Measurements from ENCODE around the gene CDK4. TPM values are rescaled to one million over a fixed set of nuclear protein-coding genes. Genes with fewer than 3 reads are reported as not detected.

CDK4 gene
- total RNA-seq, 4 donors from 2014 or later, result 42.8 to 96.9 (median 60.4) TPM

DNA sequence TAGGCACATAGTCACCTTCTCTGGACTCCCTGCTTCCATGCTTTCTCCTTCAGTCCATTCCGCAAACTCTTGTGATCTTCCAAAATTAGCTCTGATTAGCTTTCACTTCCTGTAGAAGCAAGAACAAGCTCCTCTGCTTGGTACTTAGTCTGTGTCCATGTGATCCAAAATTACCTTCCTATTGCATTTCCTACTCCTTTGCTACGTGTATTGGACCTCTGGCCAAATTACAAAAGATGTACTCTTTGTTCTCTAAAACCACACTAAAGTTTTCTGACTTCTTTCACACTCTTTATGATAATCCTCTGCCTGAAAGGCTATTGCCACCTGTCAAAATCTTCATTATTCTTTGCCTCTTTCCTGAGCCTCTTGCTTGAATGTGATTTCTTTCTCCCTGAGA lies 29.7 kb upstream of the CDK4 start:
- intact Hi-C loops (cut with DNase I), result loop anchor here (10.0 kb wide), 1 partner anchor 53 kb away; no protein-coding TSS in a partner anchor

GRCh38 chr12:57781244-57781643 lies 29.1 kb upstream of the CDK4 start:
- Histone ChIP-seq H3K27ac (no peak overlapping the region), H3K4me3 (no peak overlapping the region), H3K27me3 (no peaks in the 10 kb centered on the region), H3K4me1 (peaks cover 10 to 25% (median 16%) of the 10 kb centered on the region in 3 donors), H3K36me3 (peaks cover 0 to 45% (median 0%) of the 10 kb centered on the region in 3 donors), H3K9me3 (no peaks in the 10 kb centered on the region)
- TF ChIP-seq POLR2A (IDR thresholded peaks at IDR 0.05), result no peak
- TF ChIP-seq, protein P1, sequence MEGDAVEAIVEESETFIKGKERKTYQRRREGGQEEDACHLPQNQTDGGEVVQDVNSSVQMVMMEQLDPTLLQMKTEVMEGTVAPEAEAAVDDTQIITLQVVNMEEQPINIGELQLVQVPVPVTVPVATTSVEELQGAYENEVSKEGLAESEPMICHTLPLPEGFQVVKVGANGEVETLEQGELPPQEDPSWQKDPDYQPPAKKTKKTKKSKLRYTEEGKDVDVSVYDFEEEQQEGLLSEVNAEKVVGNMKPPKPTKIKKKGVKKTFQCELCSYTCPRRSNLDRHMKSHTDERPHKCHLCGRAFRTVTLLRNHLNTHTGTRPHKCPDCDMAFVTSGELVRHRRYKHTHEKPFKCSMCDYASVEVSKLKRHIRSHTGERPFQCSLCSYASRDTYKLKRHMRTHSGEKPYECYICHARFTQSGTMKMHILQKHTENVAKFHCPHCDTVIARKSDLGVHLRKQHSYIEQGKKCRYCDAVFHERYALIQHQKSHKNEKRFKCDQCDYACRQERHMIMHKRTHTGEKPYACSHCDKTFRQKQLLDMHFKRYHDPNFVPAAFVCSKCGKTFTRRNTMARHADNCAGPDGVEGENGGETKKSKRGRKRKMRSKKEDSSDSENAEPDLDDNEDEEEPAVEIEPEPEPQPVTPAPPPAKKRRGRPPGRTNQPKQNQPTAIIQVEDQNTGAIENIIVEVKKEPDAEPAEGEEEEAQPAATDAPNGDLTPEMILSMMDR (IDR thresholded peaks at IDR 0.05), result no peak
- 92 to 96% methylated on average over 3 of the region's 3 CpGs for WGBS, 2 donors
- DNase-seq, result no peak
- intact Hi-C loops (cut with DNase I), result loop anchor here (10.0 kb wide), 1 partner anchor 54 kb away; no protein-coding TSS in a partner anchor

More for the DNA sequence above, 29.7 kb upstream of the CDK4 start:
- no peak for TF ChIP-seq POLR2A (IDR thresholded peaks at IDR 0.05)
- TF ChIP-seq, protein P1 (IDR thresholded peaks at IDR 0.05), result no peak
- no peak overlapping the region for H3K4me3 ChIP-seq
- H3K27ac ChIP-seq, result no peak overlapping the region
- WGBS, 2 donors, result 62 to 63% methylated on average over 2 of the region's 2 CpGs
- no peak for DNase-seq
- no peaks in the 10 kb centered on the region for H3K27me3 ChIP-seq
- H3K4me1 ChIP-seq, result peaks cover 10 to 25% (median 16%) of the 10 kb centered on the region in 3 donors
- no peaks in the 10 kb centered on the region for H3K9me3 ChIP-seq
- peaks cover 0 to 47% (median 0%) of the 10 kb centered on the region in 3 donors for H3K36me3 ChIP-seq

GRCh38 chr12:57780284-57780897 lies 28.3 kb upstream of the CDK4 start:
- Histone ChIP-seq H3K4me1 (peaks cover 10 to 25% (median 16%) of the 10 kb centered on the region in 3 donors), H3K27ac (no peak overlapping the region), H3K4me3 (no peak overlapping the region), H3K36me3 (peaks cover 0 to 45% (median 0%) of the 10 kb centered on the region in 3 donors), H3K9me3 (no peaks in the 10 kb centered on the region), H3K27me3 (no peaks in the 10 kb centered on the region)
- intact Hi-C loops (cut with DNase I), result loop anchor here (10.0 kb wide), 1 partner anchor 54 kb away; no protein-coding TSS in a partner anchor
- TF ChIP-seq POLR2A (IDR thresholded peaks at IDR 0.05), result no peak
- TF ChIP-seq, protein P1 (IDR thresholded peaks at IDR 0.05), result no peak
- 92 to 95% methylated on average over 3 to 4 of the region's 4 CpGs for WGBS, 2 donors
- DNase-seq, result no peak

DNA sequence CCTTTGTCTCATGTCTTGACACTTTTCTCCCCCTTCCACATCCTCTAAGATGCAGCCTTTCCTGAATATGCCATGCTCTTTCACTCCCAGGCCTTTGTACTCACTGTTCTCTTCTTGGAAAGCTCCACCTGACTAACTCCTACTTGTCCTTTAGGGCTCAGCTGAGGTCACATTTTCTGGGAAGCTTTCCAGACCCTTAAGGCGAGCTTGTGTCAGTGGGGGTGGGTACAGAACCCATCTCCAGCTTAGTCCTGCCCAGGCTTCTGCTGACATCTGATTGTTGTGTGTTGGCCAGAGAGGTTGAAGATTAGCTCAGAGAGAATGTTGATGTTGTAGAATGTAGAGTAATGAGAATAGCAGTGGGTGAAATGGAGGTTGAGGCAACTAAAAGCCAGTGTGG lies 27.6 kb upstream of the CDK4 start:
- DNase-seq, result no peak
- peaks cover 10 to 25% (median 16%) of the 10 kb centered on the region in 3 donors for H3K4me1 ChIP-seq
- H3K9me3 ChIP-seq, result no peaks in the 10 kb centered on the region
- no peaks in the 10 kb centered on the region for H3K27me3 ChIP-seq
- H3K27ac ChIP-seq, result no peak overlapping the region
- TF ChIP-seq POLR2A (IDR thresholded peaks at IDR 0.05), result no peak
- TF ChIP-seq, protein P1 (IDR thresholded peaks at IDR 0.05), result no peak
- WGBS, 2 donors, result 40% methylated on average over 1 of the region's 1 CpG; no CpG with 5 or more reads in 1 of the 2 donors
- peaks cover 0 to 46% (median 0%) of the 10 kb centered on the region in 3 donors for H3K36me3 ChIP-seq
- H3K4me3 ChIP-seq, result no peak overlapping the region
- intact Hi-C loops (cut with DNase I), result loop anchor here (10.0 kb wide), 1 partner anchor 55 kb away; no protein-coding TSS in a partner anchor

- H3K4me1 ChIP-seq, result peaks cover 4 to 20% (median 11%) of the 10 kb centered on the region in 3 donors
These were observed 25.8 kb upstream of the CDK4 start for GRCh38 chr12:57777911-57778310.

More at GRCh38 chr12:57777911-57778310, 25.8 kb upstream of the CDK4 start:
- Histone ChIP-seq H3K4me3 (no peak overlapping the region), H3K9me3 (no peaks in the 10 kb centered on the region), H3K27ac (no peak overlapping the region), H3K36me3 (peaks cover 0 to 42% (median 0%) of the 10 kb centered on the region in 3 donors), H3K27me3 (no peaks in the 10 kb centered on the region)
- no peak for TF ChIP-seq POLR2A (IDR thresholded peaks at IDR 0.05)
- TF ChIP-seq, protein P1 (IDR thresholded peaks at IDR 0.05), result no peak
- DNase-seq, result no peak
- intact Hi-C loops (cut with DNase I), result no loop called here
- WGBS, 2 donors, result 68 to 92% methylated on average over 4 to 6 of the region's 7 CpGs

Measured in esophagus squamous epithelium (tissue), 5 donors.